GM20431 (cell line): Measurements from ENCODE around the gene CLBA1.

Experiments used
- in situ Hi-C: fragments of 300-500 bp; cut with MseI, MboI; formaldehyde crosslinking; loops from one replicate; pipeline ENCODE4 v1.15.0; 2020; ENCODE audit warnings: low sequenced_read_pairs; ENCODE audit not compliant: unreplicated experiment

CLBA1 gene

GRCh38 chr14:104993808-104994591 lies 8.4 kb downstream of the CLBA1 start:
- in situ Hi-C loops = no loop called here

GRCh38 chr14:104994978-104995377 lies 9.4 kb downstream of the CLBA1 start:
- in situ Hi-C loops = no loop called here

- in situ Hi-C loops = no loop called here
Observed at GRCh38 chr14:104996032-104996431, 10.4 kb downstream of the CLBA1 start.

GRCh38 chr14:104996483-104996882 lies 10.9 kb downstream of the CLBA1 start:
- in situ Hi-C loops = no loop called here

GRCh38 chr14:104998801-104999200 lies 13.2 kb downstream of the CLBA1 start:
- in situ Hi-C loops = no loop called here

GRCh38 chr14:104999361-104999760 lies 13.8 kb downstream of the CLBA1 start:
- in situ Hi-C loops = no loop called here

- in situ Hi-C loops = no loop called here
Observed at GRCh38 chr14:105005329-105005928, 19.8 kb downstream of the CLBA1 start.

GRCh38 chr14:105005929-105006830 lies 20.6 kb downstream of the CLBA1 start:
- in situ Hi-C loops = no loop called here

GRCh38 chr14:105006831-105007592 lies 21.4 kb downstream of the CLBA1 start:
- in situ Hi-C loops = no loop called here

GRCh38 chr14:105007593-105008264 lies 22.1 kb downstream of the CLBA1 start:
- in situ Hi-C loops = no loop called here

GRCh38 chr14:105010106-105010505 lies 24.5 kb downstream of the CLBA1 start:
- in situ Hi-C loops = no loop called here

- in situ Hi-C loops = no loop called here
Observed at GRCh38 chr14:105010891-105011291, 25.3 kb downstream of the CLBA1 start.

- in situ Hi-C loops = no loop called here
Observed at GRCh38 chr14:105011312-105011990, 25.9 kb downstream of the CLBA1 start.

- in situ Hi-C loops = no loop called here
Observed at GRCh38 chr14:105012171-105012985, 26.8 kb downstream of the CLBA1 start.

- in situ Hi-C loops = no loop called here
Observed at GRCh38 chr14:105013150-105013785, 27.7 kb downstream of the CLBA1 start.

GRCh38 chr14:105014032-105014431 lies 28.4 kb downstream of the CLBA1 start:
- in situ Hi-C loops = no loop called here

GRCh38 chr14:105014631-105015030 lies 29.0 kb downstream of the CLBA1 start:
- in situ Hi-C loops = no loop called here

GRCh38 chr14:105015242-105015641 lies 29.7 kb downstream of the CLBA1 start:
- in situ Hi-C loops = no loop called here
